SK-N-SH (cell line): Measurements from ENCODE around the gene PSMD3. TPM values are rescaled to one million over a fixed set of nuclear protein-coding genes. Genes with fewer than 3 reads are reported as not detected.

Source experiments
- CTCF ChIA-PET: fragments of 300-600, 350-600 bp; formaldehyde crosslinking; extraction: SDS; loops from one replicate; lab custom pipeline; 2021; lab: Yijun Ruan, JAX
- POLR2A ChIA-PET: fragments of 350-600 bp; sonication (Branson Sonifier 250); formaldehyde crosslinking; extraction: SDS; loops from one replicate; lab custom pipeline; 2020; ENCODE audit warnings: antibody characterized with exemption, inconsistent platforms; lab: Yijun Ruan, JAX
- DNase-seq: peaks from one replicate; pipeline ENCODE4 v3.0.0; 2012
- H2AFZ ChIP-seq: fragments of 200-600 bp; sonication (generic); 2 replicates; pipeline ENCODE4 v1.8.1; 2016; ENCODE audit warnings: antibody characterized with exemption, mild to moderate bottlenecking, low read depth
- H3F3A ChIP-seq: fragments of 200-600 bp; sonication (generic); replicated peaks from 2 replicates; pipeline ENCODE3; 2016; ENCODE audit warnings: antibody characterized with exemption, mild to moderate bottlenecking; ENCODE audit not compliant: insufficient read depth
- H3K27ac ChIP-seq, 2 experiments: fragments of 200-500 bp in 1 of 2; fragments of 200-600 bp in 1 of 2; sonication (Bioruptor generic) in 1 of 2; sonication (generic), shearing (Covaris generic) in 1 of 2; 2 replicates each; pipeline versions ENCODE4 v1.5.1 to v1.6.1; 2014 to 2016; ENCODE audit warnings: low read depth in 2 of 2, inconsistent platforms in 1 of 2, low read length in 1 of 2, mild to moderate bottlenecking in 1 of 2, mixed read lengths in 1 of 2
- H3K27me3 ChIP-seq: fragments of 200-600 bp; sonication (generic), shearing (Covaris generic); 2 replicates; pipeline ENCODE4 v1.6.1; 2016; ENCODE audit warnings: mixed run types; ENCODE audit not compliant: insufficient read depth
- H3K36me3 ChIP-seq, 2 experiments: fragments of 200-500 bp in 1 of 2; fragments of 200-600 bp in 1 of 2; sonication (Bioruptor generic) in 1 of 2; sonication (generic) in 1 of 2; replicated peaks in 1 of 2; 2 replicates each; pipeline versions ENCODE3 to v1.5.1; 2014 to 2016; ENCODE audit warnings: low read length in 1 of 2, mild to moderate bottlenecking in 1 of 2; ENCODE audit not compliant: insufficient read depth in 2 of 2, control insufficient read depth in 1 of 2
- H3K4me1 ChIP-seq, 2 experiments: fragments of 200-500 bp in 1 of 2; fragments of 200-600 bp in 1 of 2; sonication (Bioruptor generic) in 1 of 2; sonication (generic), shearing (Covaris generic) in 1 of 2; 2 replicates each; pipeline versions ENCODE4 v1.5.1 to v1.6.1; 2014 to 2016; ENCODE audit warnings: low read depth in 1 of 2, low read length in 1 of 2, mixed run types in 1 of 2; ENCODE audit not compliant: insufficient read depth in 2 of 2, control insufficient read depth in 1 of 2
- H3K4me2 ChIP-seq: fragments of 200-600 bp; sonication (generic), shearing (Covaris generic); 2 replicates; pipeline ENCODE4 v1.6.1; 2017; ENCODE audit warnings: mixed run types
- H3K4me3 ChIP-seq, 2 experiments: fragments of 200-500 bp in 1 of 2; fragments of 200-600 bp in 1 of 2; sonication (Bioruptor generic) in 1 of 2; sonication (generic), shearing (Covaris generic) in 1 of 2; 2 replicates each; pipeline versions ENCODE4 v1.5.1 to v1.8.1; 2014 to 2016; ENCODE audit warnings: low read depth in 2 of 2, inconsistent platforms in 1 of 2, low read length in 1 of 2, mild to moderate bottlenecking in 1 of 2, mixed read lengths in 1 of 2, moderate library complexity in 1 of 2
- H3K79me2 ChIP-seq: fragments of 200-600 bp; sonication (generic); 2 replicates; pipeline ENCODE4 v1.8.1; 2017; ENCODE audit warnings: mild to moderate bottlenecking; ENCODE audit not compliant: insufficient read depth
- H3K9ac ChIP-seq: fragments of 200-600 bp; sonication (generic); 2 replicates; pipeline ENCODE4 v1.6.1; 2017; ENCODE audit warnings: mixed run types
- H3K9me2 ChIP-seq: fragments of 200-600 bp; sonication (generic); 2 replicates; pipeline ENCODE4 v1.6.1; 2017; ENCODE audit warnings: mixed run types
- H3K9me3 ChIP-seq: fragments of 200-600 bp; sonication (generic); 2 replicates; pipeline ENCODE4 v1.6.1; 2017; ENCODE audit warnings: mixed run types, mild to moderate bottlenecking, moderate library complexity
- H4K20me1 ChIP-seq: fragments of 200-600 bp; sonication (generic); 2 replicates; pipeline ENCODE4 v1.6.1; 2017; ENCODE audit warnings: mild to moderate bottlenecking, mixed run types; ENCODE audit not compliant: insufficient read depth
- EP300 ChIP-seq, 2 experiments: IDR thresholded peaks; 2 replicates each; pipeline versions ENCODE4 v1.4.0 to v1.6.1; 2012; ENCODE audit warnings: borderline replicate concordance in 1 of 2, low read depth in 1 of 2, low read length in 1 of 2
- EZH2phosphoT487 ChIP-seq: fragments of 200-600 bp; sonication (generic); IDR thresholded peaks from 2 replicates; pipeline ENCODE4 v1.6.1; 2017; ENCODE audit warnings: low read depth, mixed run types, mild to moderate bottlenecking, antibody characterized with exemption, moderate library complexity, borderline replicate concordance
- FOXJ3 ChIP-seq: sonication (generic); formaldehyde crosslinking; IDR thresholded peaks from 2 replicates; pipeline ENCODE4 v1.5.1; 2020; ENCODE audit warnings: mild to moderate bottlenecking, missing genetic modification reagents
- GABPA ChIP-seq: IDR thresholded peaks from 2 replicates; pipeline ENCODE4 v1.4.0; 2012; ENCODE audit warnings: low read depth, mild to moderate bottlenecking
- JUND ChIP-seq: IDR thresholded peaks from 2 replicates; pipeline ENCODE4 v1.4.0; 2012
- MEF2A ChIP-seq: IDR thresholded peaks from 2 replicates; pipeline ENCODE4 v1.4.0; 2012; ENCODE audit warnings: low read depth, borderline replicate concordance
- PBX3 ChIP-seq: IDR thresholded peaks from 2 replicates; pipeline ENCODE4; 2012
- REST ChIP-seq: IDR thresholded peaks from 2 replicates; pipeline ENCODE4 v1.6.1; 2012; ENCODE audit warnings: mild to moderate bottlenecking, low read depth, low read length, moderate library complexity
- SMC3 ChIP-seq: IDR thresholded peaks from 2 replicates; pipeline ENCODE4 v1.6.1; 2012; ENCODE audit warnings: low read depth, low read length, improper control_type of control experiment
- TAF1 ChIP-seq: IDR thresholded peaks from 2 replicates; pipeline ENCODE4 v1.6.1; 2012; ENCODE audit warnings: low read depth, mild to moderate bottlenecking, low read length, moderate library complexity, borderline replicate concordance
- USF1 ChIP-seq: IDR thresholded peaks from 2 replicates; pipeline ENCODE4 v1.4.0; 2012; ENCODE audit warnings: low read depth, borderline replicate concordance
- ZBTB33 ChIP-seq: IDR thresholded peaks from 2 replicates; pipeline ENCODE4 v1.4.0; 2012; ENCODE audit warnings: low read depth, borderline replicate concordance
- WGBS: methylation state at CpG from one replicate; pipeline ENCODE4 v1.1.6; 2017; ENCODE audit warnings: low lambda C conversion rate; 5-methylcytosine and 5-hydroxymethylcytosine counted together
- polyA plus RNA-seq, 3 experiments: library from polyadenylated mRNA; depleted of rRNA; stranded (reverse); fragments of >200 nt; gene quantifications; 2 replicates each; pipeline ENCODE4 v1.2.3, GENCODE V29; 2012

PSMD3 gene
- polyA plus RNA-seq, 1 of the 3 experiments (the other 2 are of a cell fraction), result 104 TPM

GRCh38 chr17:39988206-39988810, 7.7 kb downstream of the PSMD3 start:
- Histone ChIP-seq H3K4me2 (no peak overlapping the region), H3K4me3 (no peak overlapping the region), H4K20me1 (peaks cover 5% of the 10 kb centered on the region; the same call in 1 of the 2 replicates), H3K79me2 (peaks cover 32% of the 10 kb centered on the region), H3K9me3 (no peaks in the 10 kb centered on the region), H3K9ac (no peak overlapping the region), H3K27me3 (no peaks in the 10 kb centered on the region), H2AFZ (no peak overlapping the region), H3K4me1 (no peaks in the 10 kb centered on the region), H3K9me2 (no peaks in the 10 kb centered on the region), H3K27ac (no peak overlapping the region), H3F3A (no peaks in the 10 kb centered on the region), H3K36me3 (peaks cover 65 to 78% of the 10 kb centered on the region in 2 experiments)
- ChIA-PET CTCF (interaction anchor here (1.1 kb wide), 2 partner anchors 12 to 39 kb away, joined by 4 to 5 read pairs; no protein-coding TSS in a partner anchor), POLR2A (no interaction called here)
- DNase-seq, result no peak
- TF ChIP-seq PBX3, result no peak
- TF ChIP-seq EZH2phosphoT487, result no peak
- no peak for TF ChIP-seq TAF1
- TF ChIP-seq ZBTB33, result no peak
- TF ChIP-seq USF1, result no peak
- TF ChIP-seq GABPA, result no peak
- TF ChIP-seq FOXJ3, result no peak
- TF ChIP-seq EP300 (IDR thresholded peaks at IDR 0.05; ENCODE audit: borderline replicate concordance in 1 of 2, low read depth in 1 of 2, low read length in 1 of 2), result no peak
- TF ChIP-seq REST, result no peak
- TF ChIP-seq SMC3, result no peak
- TF ChIP-seq JUND, result no peak
- no peak for TF ChIP-seq MEF2A
- 90% methylated on average over 11 of the region's 11 CpGs for WGBS
